Measurements from ENCODE around the gene KLHL30. TPM values are rescaled to one million over a fixed set of nuclear protein-coding genes. Genes with fewer than 3 reads are reported as not detected.

The KLHL30 gene
- total RNA-seq, 1 donor from 2014 or later, result not detected

DNA sequence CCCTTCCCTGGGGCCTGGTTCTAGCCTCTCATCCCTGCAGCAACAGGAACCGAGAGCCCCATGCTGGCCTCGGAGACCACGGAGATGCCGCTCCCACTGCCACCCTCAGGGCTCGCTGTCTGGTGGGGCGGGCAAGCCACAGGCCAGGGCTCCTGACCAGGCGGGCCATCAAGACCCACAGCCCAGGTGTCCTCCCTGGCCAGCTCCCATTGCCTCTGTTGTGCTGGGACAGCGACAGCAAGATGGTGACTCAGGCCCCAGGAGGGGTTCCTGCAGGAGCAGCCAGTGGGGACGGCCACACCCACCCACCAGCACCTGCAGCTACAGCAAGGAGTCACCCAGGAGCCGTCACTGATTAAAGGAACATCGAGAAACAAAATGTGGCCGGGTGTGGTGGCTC lies 7.4 kb downstream of the KLHL30 start:
- Mint-ChIP-seq H3K27me3 (ENCODE audit: insufficient read depth) (no peaks in the 10 kb centered on the region), H3K4me1 (ENCODE audit: low read depth) (peaks cover 6% of the 10 kb centered on the region), H3K9me3 (no peaks in the 10 kb centered on the region), H3K27ac (no peak overlapping the region), H3K36me3 (ENCODE audit: low read depth) (no peaks in the 10 kb centered on the region), H3K4me3 (no peak overlapping the region)
- intact Hi-C loops (cut with micrococcal nuclease), result no loop called here
- DNase-seq (ENCODE audit: low spot score), result no peak

DNA sequence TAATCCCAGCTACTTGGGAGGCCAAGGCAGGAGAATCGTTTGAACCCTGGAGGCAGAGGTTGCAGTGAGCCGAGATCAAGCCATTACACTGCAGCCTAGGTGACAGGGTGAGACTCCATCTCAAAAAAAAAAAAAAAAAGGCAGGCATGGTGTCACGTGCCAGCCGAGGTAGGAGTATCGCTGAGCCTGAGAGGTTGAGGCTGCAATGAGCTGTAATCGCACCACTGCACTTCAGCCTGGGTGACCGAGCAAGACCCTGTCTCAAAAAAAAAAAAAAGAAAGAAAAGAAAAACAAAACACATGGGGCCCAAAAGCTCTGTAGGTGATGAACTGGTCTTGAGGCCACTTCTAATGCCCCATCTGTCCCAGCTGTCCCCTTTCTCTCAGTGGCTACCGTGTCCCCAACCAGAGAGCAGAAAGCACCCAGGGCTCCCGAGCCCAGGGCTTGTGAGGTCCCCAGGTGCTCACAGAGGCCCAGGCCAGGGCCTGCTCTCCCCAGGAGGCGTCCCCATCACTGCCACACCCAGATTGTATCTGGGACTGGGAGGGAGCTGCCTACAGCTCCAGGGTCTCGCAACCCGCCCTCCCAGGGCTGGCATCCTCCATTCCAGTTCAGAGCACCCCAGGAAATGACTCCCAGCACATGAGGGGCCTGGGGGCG lies 8.5 kb downstream of the KLHL30 start:
- Mint-ChIP-seq H3K27ac (no peak overlapping the region), H3K9me3 (no peaks in the 10 kb centered on the region), H3K36me3 (ENCODE audit: low read depth) (no peaks in the 10 kb centered on the region), H3K27me3 (ENCODE audit: insufficient read depth) (no peaks in the 10 kb centered on the region), H3K4me3 (no peak overlapping the region), H3K4me1 (ENCODE audit: low read depth) (no peaks in the 10 kb centered on the region)
- no peak for DNase-seq (ENCODE audit: low spot score)
- intact Hi-C loops (cut with micrococcal nuclease), result no loop called here

DNA sequence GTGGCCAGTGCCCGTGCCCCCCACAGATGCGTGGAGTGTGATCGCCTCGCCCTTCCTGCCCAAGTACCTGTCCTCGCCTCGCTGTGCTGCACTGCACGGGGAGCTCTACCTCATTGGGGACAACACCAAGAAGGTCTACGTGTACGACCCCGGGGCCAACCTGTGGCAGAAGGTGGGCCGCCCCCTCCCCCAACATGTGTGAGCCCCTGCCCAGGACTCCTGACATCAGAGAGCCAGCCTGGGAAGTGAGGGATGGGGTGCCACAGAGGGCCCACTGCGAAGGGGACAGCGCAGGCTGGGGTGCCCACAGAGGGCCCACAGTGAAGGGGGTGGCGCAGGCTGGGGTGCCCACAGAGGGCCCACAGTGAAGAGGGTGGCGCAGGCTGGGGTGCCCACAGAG lies 10.5 kb downstream of the KLHL30 start:
- no peaks in the 10 kb centered on the region for H3K9me3 Mint-ChIP-seq
- DNase-seq (ENCODE audit: low spot score), result no peak
- no peak overlapping the region for H3K4me3 Mint-ChIP-seq
- intact Hi-C loops (cut with micrococcal nuclease), result no loop called here
- no peaks in the 10 kb centered on the region for H3K36me3 Mint-ChIP-seq (ENCODE audit: low read depth)
- no peaks in the 10 kb centered on the region for H3K4me1 Mint-ChIP-seq (ENCODE audit: low read depth)
- H3K27ac Mint-ChIP-seq, result no peak overlapping the region
- H3K27me3 Mint-ChIP-seq (ENCODE audit: insufficient read depth), result no peaks in the 10 kb centered on the region

DNA sequence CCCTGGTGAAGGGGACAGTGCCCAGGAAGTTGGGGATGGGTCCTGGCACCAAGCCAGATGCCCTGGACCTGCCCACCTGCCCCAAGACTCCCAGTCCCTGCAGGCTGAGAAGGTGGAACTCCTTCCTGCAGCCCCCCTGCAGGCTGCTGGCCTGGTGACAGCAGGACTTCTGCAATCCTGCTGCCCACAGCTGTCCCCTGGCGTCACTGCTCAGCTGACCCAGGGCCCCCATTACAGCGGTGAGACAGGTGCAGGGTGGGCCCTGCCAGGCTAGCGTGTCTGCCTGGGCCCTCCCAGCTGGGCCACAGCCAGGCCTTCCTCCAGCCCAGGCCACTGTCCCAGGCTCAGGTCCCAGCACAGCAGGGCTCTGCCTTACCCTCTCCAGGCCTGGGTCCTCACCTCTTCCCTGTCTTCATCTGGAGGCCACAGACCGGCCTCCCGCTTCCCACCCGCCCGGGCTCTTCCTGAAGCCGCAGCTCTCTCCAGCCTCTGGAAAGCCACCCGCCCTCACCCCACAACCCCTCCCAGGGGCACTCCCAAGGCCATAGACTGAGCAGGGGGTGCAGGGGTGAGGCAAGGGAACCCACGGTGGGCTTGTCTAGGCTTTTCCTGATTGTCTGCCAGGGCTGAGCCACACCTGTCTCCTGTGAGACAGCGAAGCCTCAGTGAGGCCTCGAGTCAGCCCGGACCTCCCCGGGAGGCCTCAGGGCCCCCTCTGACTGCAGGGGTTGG lies 11.5 kb downstream of the KLHL30 start:
- no peak for DNase-seq (ENCODE audit: low spot score)
- no peaks in the 10 kb centered on the region for H3K9me3 Mint-ChIP-seq
- H3K4me3 Mint-ChIP-seq, result no peak overlapping the region
- no peaks in the 10 kb centered on the region for H3K4me1 Mint-ChIP-seq (ENCODE audit: low read depth)
- H3K36me3 Mint-ChIP-seq (ENCODE audit: low read depth), result no peaks in the 10 kb centered on the region
- H3K27me3 Mint-ChIP-seq (ENCODE audit: insufficient read depth), result no peaks in the 10 kb centered on the region
- H3K27ac Mint-ChIP-seq, result no peak overlapping the region
- intact Hi-C loops (cut with micrococcal nuclease), result no loop called here

DNA sequence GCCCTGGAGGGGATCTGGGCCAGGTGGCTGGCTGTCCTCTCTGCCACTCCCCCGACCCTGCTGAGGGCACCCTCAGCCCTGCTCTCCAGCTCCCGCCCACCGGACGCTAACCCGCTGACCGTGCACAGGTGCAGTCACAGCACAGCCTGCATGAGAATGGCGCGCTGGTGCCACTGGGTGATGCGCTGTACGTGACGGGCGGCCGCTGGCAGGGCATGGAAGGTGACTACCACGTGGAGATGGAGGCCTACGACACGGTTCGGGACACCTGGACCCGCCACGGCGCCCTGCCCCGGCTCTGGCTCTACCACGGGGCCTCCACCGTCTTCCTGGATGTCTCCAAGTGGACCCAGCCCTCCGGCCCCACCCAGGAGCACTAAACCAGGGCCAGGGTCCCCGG lies 12.2 kb downstream of the KLHL30 start:
- Mint-ChIP-seq H3K27me3 (ENCODE audit: insufficient read depth) (no peaks in the 10 kb centered on the region), H3K27ac (no peak overlapping the region), H3K9me3 (no peaks in the 10 kb centered on the region), H3K4me3 (no peak overlapping the region), H3K4me1 (ENCODE audit: low read depth) (no peaks in the 10 kb centered on the region), H3K36me3 (ENCODE audit: low read depth) (no peaks in the 10 kb centered on the region)
- intact Hi-C loops (cut with micrococcal nuclease), result no loop called here
- no peak for DNase-seq (ENCODE audit: low spot score)

DNA sequence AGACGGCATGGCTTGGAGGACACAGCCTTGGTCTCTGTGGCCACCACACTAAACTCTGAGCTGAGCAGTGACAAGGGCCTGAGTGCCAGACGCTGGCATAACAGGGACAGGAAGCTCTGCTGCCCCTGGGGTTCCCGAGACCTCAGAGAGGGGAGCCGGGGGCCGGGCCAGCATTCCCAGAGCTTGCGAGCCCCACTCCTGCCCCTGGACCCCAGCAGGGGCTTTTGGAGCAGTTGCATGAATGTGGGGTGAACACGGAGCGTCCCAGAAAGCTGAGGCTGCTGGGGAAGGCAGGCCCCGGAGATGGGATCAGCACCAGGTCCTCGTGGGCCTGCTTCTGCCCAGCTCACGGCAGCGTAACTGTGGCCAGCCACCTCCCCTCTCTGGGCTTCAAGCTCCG lies 12.7 kb downstream of the KLHL30 start:
- DNase-seq (ENCODE audit: low spot score), result no peak
- H3K27ac Mint-ChIP-seq, result no peak overlapping the region
- no peaks in the 10 kb centered on the region for H3K36me3 Mint-ChIP-seq (ENCODE audit: low read depth)
- H3K27me3 Mint-ChIP-seq (ENCODE audit: insufficient read depth), result no peaks in the 10 kb centered on the region
- intact Hi-C loops (cut with micrococcal nuclease), result no loop called here
- H3K4me3 Mint-ChIP-seq, result no peak overlapping the region
- H3K4me1 Mint-ChIP-seq (ENCODE audit: low read depth), result no peaks in the 10 kb centered on the region
- H3K9me3 Mint-ChIP-seq, result no peaks in the 10 kb centered on the region

DNA sequence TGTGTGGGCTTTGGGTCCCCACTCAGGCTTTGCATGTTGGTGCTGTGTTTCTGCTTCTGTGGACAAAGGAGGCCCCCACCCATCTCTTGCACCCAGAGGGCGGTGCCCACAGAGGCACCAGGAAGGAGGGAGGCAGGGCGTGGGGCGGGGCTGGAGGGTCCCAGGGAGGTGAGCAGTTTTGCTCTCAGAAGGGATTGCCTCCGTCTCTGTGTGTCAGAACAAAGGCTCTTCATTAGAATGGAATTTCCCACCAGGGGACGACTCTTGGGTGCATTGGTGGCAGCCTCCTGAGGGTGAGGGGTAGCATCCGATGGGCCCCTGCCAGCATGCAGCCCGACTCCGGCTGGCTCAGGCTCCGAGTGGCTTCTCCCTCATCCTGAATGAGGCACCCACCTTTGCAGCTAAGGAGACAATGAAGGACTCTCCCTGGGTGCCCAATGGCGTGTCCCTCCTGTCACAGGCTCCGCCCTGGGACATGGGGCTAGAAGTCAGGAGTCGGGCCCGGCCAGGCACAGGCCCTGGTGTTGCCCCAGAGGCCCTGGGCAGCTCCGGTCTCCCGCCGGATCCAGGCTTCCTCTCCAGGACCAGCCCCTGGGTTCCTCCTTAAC lies 13.3 kb downstream of the KLHL30 start:
- H3K36me3 Mint-ChIP-seq (ENCODE audit: low read depth), result no peaks in the 10 kb centered on the region
- H3K27me3 Mint-ChIP-seq (ENCODE audit: insufficient read depth), result peaks cover 3% of the 10 kb centered on the region
- no peak for DNase-seq (ENCODE audit: low spot score)
- H3K4me3 Mint-ChIP-seq, result no peak overlapping the region
- no peaks in the 10 kb centered on the region for H3K4me1 Mint-ChIP-seq (ENCODE audit: low read depth)
- H3K9me3 Mint-ChIP-seq, result no peaks in the 10 kb centered on the region
- intact Hi-C loops (cut with micrococcal nuclease), result no loop called here
- H3K27ac Mint-ChIP-seq, result no peak overlapping the region

DNA sequence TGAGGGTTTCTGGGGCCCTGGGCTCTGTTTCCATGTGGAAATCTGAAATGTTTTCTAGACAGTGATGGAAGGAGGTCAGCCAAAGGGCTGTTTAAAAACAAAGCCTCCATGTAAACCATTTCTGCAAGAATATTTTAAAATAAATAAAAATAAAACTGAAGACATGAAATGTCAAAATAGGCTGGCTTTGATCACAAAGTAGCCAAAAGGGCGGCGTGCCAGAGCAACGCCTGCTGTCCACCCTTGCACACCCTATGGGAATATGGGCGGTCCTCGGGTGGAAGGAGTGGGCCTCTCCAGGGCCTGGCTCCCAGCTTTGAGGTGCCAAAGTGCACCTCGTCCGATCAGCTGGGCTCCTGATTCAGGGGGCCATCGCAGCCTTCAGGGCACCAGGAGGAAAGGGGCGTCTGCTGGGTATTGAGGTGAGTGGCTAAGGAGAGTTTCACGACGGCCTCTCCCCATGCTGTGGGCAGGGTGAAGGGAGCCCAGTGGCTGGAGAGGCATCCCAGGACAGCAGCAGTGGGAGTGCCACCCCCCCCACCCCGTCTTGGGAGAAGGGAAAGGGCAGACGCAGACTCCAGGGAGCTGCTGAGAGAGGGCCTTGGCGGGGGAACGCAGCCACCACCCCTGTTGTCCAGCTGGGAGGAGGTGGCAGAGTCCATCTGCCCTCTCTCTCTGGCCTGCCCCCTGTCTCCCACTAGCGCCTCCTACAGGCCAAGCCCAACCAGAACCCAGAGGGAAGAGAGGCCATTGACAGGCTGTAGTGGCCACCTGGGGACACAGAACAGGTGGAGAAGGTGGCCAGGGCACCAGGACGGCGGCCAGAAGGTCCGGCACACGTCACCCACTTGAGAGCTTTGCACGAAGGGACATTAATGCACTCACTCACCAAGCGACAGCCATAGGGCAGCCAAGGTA lies 14.6 kb downstream of the KLHL30 start:
- H3K4me1 Mint-ChIP-seq (ENCODE audit: low read depth), result no peaks in the 10 kb centered on the region
- peaks cover 3% of the 10 kb centered on the region for H3K27me3 Mint-ChIP-seq (ENCODE audit: insufficient read depth)
- intact Hi-C loops (cut with micrococcal nuclease), result no loop called here
- H3K4me3 Mint-ChIP-seq, result no peak overlapping the region
- no peaks in the 10 kb centered on the region for H3K9me3 Mint-ChIP-seq
- DNase-seq (ENCODE audit: low spot score), result no peak
- H3K36me3 Mint-ChIP-seq (ENCODE audit: low read depth), result no peaks in the 10 kb centered on the region
- no peak overlapping the region for H3K27ac Mint-ChIP-seq

DNA sequence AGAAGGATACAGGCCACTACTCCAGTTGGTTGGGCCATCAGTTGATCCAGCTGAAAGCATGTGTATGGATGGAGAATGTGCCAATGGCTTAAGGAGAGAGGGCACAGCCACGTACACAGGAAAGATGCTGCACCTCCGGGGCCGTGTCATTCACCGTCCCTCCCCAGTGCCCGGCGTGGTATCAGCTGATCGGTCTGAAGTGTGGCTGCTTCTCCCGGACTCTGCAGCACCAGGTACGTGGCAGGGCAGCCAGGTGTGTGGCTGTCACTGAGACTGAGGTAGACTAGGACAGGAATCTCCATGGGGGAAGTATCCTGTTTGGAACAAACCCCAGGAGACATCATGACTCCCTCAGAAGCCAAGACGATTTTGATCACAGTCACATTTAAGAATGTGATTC lies 16.1 kb downstream of the KLHL30 start:
- Mint-ChIP-seq H3K27me3 (ENCODE audit: insufficient read depth) (peaks cover 7% of the 10 kb centered on the region), H3K9me3 (no peaks in the 10 kb centered on the region), H3K27ac (no peak overlapping the region), H3K4me3 (no peak overlapping the region), H3K4me1 (ENCODE audit: low read depth) (peaks cover 5% of the 10 kb centered on the region), H3K36me3 (ENCODE audit: low read depth) (no peaks in the 10 kb centered on the region)
- intact Hi-C loops (cut with micrococcal nuclease), result no loop called here
- no peak for DNase-seq (ENCODE audit: low spot score)

DNA sequence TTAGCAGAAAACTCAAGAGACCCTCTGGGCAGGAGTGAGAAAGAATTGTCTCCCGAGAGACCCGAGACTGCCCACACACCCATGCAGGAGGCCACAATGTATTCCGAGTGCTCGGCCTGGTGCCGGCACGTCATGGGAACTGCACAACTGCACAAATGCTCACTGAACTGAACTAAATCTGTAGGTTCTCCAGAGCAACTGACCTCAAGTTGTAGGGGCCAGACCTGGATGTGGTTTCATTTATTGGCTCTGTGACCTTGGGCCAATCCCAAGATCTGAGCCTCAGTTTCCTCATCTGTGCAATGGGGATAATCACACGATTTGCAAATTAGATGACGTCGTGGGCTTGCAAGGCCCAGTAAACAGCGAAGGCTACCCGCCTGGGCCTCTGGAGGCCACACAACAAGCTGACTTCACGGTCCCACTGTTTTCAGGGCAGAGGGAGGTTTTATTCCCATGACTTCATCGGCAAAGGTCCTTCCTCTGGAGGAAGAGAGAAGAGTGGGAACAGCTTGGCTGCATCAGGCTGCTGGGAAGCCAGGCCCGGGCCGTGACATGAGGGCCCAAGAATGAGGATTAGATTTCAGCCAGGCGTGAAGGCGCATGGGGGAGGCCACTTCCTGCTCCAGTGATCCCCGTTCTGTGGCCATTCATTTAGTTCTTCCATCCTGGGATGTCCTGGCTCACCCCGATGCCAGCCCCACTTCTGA lies 16.7 kb downstream of the KLHL30 start:
- DNase-seq (ENCODE audit: low spot score), result no peak
- no peaks in the 10 kb centered on the region for H3K9me3 Mint-ChIP-seq
- no peaks in the 10 kb centered on the region for H3K36me3 Mint-ChIP-seq (ENCODE audit: low read depth)
- no peak overlapping the region for H3K27ac Mint-ChIP-seq
- H3K4me3 Mint-ChIP-seq, result no peak overlapping the region
- intact Hi-C loops (cut with micrococcal nuclease), result loop anchor here (5.0 kb wide), 1 partner anchor 107 kb away; no protein-coding TSS in a partner anchor
- H3K4me1 Mint-ChIP-seq (ENCODE audit: low read depth), result peaks cover 7% of the 10 kb centered on the region
- H3K27me3 Mint-ChIP-seq (ENCODE audit: insufficient read depth), result peaks cover 11% of the 10 kb centered on the region

DNA sequence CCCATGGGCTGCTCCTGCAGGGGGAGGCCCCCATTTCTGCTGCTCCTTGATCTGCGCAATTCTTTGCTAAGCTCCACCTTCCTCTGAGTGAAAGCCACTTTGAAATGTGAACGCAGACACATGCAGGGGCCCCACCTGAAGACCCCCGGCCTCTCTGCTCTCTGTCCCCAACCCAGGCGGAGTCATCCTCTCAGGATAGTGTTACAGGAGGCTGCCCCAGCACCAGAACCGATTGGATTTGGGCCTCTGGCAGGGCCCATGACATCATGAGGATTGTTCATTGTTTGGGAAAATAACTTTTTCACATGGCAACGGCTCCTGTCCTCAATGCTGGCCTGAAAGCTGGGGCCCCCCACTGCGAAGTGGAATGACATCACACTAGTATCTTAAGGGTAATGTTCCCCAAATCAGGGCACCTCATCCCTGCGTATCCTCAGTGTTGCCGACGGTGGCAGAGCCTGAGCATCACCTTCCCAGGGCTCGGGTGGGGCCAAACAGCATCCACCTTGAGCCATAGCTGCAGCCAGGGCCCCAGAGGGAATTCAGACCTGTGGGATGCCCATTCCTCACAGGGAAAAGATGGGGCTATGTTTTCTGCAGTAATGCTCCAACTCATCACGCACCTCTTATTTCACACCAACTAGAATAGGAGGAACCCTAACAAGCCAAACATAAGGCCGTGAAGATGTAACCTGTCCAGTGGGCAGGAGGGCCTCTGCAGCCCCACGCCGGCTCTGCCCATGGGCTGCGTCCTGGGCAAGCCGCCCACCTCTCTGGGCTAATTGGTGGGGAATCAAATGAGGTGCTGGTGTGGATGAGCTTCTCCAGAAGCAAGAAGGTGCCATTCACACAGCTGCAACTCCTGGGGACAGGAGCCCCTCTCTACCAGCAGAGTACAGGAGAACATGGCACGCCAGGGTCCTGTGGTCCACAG lies 17.6 kb downstream of the KLHL30 start:
- Mint-ChIP-seq H3K4me3 (no peak overlapping the region), H3K27me3 (ENCODE audit: insufficient read depth) (peaks cover 14% of the 10 kb centered on the region), H3K9me3 (no peaks in the 10 kb centered on the region), H3K4me1 (ENCODE audit: low read depth) (peaks cover 7% of the 10 kb centered on the region), H3K27ac (no peak overlapping the region), H3K36me3 (ENCODE audit: low read depth) (no peaks in the 10 kb centered on the region)
- intact Hi-C loops (cut with micrococcal nuclease), result loop anchor here (5.0 kb wide), 1 partner anchor 106 kb away; no protein-coding TSS in a partner anchor
- DNase-seq (ENCODE audit: low spot score), result no peak
